Measurements from ENCODE around the gene CAV2.
A peak's percentile ranks its signal among the peaks of the same experiment; 100 is the strongest.

Gene CAV2

GRCh38 chr7:116525298-116525912 is 25.9 kb downstream of the CAV2 start:
- no peak for DNase-seq

DNA sequence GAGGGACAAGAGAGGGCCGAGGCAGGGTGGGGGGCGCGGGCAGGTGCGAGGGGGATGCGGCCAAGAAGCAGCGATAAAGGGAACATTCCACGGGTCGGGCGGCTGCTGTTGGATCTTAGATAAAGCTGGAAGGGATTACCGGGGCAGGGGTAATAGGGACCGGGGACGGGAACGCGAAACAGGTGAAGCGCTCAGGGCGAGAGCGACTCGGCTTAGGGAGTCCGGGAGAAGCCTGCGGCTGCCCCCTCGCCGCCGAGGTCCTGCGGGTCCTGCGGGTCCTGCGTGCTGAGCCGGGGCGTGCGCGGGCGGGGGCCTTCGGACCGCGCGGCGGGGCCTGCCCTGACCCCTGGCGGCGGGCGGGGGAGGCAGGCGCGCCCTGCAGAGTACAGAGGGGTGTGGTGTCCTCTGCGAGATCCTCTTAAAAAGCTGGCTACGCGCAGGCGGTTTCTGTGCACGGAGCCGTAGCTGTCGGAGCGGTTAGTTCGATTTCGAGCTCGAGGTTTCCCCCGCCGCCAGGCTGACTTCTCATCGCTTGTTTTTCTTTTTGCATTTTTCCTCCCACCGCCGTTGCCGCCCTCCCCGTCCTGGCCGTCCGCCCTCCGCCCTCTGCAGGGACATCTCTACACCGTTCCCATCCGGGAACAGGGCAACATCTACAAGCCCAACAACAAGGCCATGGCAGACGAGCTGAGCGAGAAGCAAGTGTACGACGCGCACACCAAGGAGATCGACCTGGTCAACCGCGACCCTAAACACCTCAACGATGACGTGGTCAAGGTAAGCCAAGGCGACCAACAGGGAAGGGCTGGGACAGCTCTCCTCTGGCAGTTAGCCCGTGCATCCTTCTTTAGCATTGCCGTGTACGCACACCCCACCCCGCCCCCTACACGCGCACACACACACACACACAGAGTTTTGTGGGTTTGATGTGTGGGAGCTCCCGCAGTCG is 26.6 kb downstream of the CAV2 start:
- peak; percentile 5 for DNase-seq

DNA sequence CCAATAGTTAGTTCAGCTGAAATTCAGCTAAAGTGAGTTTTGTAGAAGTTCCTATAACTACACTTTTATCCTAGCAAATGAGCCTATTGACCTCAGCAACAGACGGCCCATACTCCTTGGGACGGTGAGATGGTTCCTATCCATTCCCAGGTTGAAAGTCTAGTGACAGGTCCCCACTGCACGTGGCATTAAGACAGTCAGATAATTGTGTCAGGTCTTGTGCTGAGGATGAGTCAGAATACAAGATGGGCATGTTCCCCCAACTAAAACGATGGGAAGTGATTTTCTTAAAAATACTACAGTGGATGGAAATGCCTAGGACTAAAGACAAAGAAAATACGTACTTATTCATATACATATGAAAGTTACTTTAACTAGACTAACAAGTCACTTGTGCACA is 27.4 kb downstream of the CAV2 start:
- DNase-seq: no peak

GRCh38 chr7:116527521-116527920 is 28.0 kb downstream of the CAV2 start:
- no peak for DNase-seq

DNA sequence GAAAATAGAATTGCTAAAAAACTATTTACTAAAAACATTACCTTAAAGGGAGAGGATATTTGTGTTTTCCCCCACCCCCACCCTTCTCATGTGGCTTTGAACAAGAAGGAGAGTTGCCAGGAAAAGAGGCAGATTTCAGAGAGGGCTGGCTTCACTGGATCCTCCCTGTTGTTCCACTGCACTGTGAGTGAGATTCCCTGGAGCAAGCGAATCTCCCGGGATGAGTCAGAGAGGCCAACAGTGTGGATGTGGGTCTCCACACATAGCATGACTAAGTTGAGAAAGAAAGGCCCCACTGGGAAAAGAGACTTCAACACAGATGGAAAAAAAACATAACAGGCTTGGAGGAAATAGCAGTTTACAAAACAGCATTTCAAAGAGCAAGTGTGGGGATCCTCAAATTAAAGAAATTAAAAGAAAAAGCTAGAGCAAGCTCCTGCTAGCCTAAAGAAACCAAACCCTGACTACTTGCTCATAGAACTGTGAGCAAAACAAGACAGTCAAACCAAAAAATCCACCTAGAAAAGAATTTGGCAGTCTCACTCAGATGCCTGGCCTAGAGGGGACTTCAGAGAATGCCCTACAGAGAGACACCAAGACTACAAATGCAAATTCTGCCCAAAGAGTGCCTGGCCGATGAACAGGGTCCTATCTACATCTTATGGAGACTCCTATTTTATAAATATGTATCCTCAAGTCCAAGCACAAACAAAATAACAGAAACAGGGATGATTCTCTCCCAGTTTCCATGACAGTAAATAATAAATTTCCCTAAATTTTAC is 28.7 kb downstream of the CAV2 start:
- DNase-seq: no peak

GRCh38 chr7:116529250-116529649 is 29.7 kb downstream of the CAV2 start:
- no peak for DNase-seq

DNA sequence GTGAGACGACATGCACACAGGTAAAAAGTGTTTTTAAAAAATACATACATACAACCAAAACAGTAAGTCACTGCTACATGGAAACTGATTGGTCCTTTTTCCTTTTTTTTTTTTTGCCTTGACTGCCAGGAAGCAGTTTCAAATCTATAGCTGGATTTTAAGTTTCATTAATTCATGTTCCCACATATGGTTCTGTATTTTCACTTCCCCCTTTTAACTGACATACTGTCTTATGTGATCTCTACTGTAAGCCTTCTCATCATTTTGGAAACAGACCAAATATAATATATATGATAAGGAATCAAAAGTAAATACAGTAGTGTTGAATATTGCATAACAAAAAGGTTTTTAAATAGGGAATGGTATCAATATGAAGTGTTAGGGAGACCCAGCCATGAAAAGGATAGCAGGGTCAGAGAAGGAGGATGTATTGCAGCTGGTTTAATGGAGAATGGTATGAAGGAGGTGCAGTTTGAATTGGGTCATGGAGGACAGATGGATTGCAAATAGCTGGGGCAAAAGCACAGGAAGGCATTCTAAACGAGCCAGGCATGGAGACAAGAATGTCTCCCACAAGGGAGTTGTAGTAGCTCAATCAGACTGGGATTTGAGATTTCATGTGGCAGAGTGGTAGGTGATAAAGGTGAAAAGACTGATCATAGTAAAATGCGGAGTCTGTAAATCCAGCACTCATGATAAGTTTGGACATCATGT is 30.7 kb downstream of the CAV2 start:
- DNase-seq: no peak

GRCh38 chr7:116532102-116532688 is 32.7 kb downstream of the CAV2 start:
- no peak for DNase-seq

GRCh38 chr7:116534790-116535189 is 35.3 kb downstream of the CAV2 start:
- DNase-seq: no peak

- no peak for DNase-seq
Measured at GRCh38 chr7:116535416-116535815, 35.9 kb downstream of the CAV2 start.

DNA sequence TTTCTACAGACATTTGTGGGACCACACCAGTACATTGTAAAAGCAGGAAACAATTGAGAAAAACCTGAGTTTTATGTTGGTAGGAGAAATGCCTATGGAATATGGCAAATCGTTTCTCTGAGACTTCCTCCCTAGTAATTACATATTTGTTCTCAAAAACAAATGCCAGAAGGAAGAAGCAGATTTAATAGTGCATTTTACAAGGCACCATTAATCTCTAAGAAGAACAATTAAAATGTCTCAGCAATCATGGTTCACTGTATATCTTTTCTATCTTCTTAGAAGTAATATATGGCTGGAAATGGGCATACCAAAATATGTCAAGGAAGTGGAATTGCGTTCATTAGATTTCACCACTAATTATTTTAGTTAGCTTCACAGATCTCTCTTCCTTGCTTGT is 38.6 kb downstream of the CAV2 start:
- DNase-seq: no peak

DNA sequence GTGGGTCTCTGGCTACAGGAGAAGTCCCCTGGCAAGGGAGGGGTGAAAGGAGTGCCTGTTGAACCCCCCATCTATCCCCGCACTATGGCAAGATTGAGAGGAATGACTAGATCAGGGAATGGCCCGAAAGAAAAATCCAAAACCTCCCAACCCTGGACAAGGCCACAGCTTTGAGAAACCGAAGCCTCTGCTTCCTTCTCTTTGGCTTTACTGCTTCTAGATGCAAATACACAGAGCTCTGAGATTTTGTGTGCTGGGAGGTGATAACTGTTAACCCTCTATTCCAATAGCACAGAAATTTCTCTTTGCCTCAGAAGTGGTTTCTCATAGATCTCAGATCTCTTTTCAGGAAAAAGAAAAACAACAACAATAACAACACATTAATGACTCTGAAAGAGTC is 40.3 kb downstream of the CAV2 start:
- DNase-seq: no peak

- DNase-seq: no peak
Measured at GRCh38 chr7:116540743-116541142, 41.2 kb downstream of the CAV2 start.

GRCh38 chr7:116541951-116542350 is 42.4 kb downstream of the CAV2 start:
- DNase-seq: no peak

DNA sequence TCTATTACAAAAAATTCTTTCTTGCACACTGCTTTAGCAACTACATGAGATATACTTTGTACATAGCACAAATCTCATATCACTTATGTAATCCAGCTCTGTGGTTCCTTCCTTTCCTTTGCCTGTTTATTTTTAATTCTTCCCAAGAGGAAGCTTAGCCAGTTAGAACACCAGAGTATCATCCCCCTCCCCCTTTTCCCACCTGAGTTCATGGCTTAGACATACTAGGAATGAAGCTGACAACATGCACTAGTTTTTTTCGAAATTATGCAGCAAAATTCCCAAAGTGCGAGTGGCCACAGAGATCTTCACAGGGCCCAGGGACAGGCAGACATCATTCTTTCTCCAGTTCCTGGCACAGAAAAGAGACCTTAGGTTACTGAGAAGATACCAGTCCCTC is 43.1 kb downstream of the CAV2 start:
- no peak for DNase-seq

- no peak for DNase-seq
Measured at GRCh38 chr7:116543664-116544063, 44.1 kb downstream of the CAV2 start.

GRCh38 chr7:116544487-116544886 is 44.9 kb downstream of the CAV2 start:
- DNase-seq: no peak

DNA sequence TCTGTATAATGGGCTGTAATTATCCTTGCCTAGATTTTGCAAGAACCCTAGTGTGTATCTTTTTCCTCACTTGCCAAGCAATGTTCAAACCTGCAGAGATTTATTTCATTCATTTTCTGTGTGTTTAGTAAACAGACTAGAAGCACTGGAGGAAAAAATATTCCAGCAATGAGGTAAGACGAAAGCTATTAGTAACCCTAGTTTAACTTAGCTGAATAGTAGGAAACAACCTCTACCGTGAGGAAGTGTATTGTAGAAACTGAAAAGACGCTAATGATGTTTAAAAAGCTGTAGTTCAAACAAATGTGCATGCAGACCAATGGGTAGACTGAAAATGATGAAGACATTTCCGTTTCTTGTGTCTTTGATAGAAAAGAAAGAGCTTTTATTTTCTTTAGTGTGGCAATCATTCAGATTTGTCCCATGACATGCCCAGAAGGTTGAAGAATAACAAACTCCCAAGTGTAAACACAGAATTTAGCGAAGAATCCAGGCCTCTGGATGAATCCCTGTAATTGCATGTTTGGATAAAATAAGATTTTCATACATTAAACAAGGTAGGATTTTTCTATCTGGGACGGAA is 46.0 kb downstream of the CAV2 start:
- DNase-seq: no peak

DNA sequence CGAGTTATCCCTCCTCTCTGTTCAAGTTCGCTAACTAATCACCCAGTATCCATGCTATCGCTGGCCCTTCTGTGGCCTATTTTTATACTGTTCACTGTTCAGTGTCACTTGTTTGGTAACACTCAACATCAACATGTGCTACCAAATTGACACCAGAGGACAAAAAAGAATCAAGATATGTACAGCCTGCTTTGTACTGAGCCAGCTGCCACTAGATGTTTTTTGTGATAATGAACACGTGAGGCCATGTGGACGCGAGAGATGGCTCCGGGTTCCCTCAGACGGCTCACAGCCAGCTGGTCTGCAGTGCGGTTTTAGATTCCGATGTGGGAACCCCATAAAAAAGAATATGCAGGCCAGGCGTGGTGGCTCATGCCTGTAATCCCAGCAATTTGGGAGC is 46.5 kb downstream of the CAV2 start:
- no peak for DNase-seq

DNA sequence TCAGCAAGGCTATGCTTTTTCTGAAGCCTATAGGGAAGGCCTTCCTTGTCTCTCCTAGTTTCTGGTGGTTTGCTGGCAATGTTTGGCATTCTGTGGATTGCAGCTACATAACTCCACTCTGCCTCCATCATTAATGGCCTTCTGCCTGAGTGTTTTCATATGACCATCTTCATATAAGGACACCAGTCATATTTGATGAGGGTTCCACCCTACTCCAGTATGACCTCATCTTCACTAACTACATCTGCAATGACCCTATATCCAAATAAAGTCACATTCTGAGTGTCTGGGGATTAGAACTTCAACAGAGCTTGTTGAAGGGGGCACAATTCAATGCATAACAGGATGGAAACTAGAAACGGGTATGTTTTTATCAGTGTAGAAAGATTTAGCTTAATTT is 47.4 kb downstream of the CAV2 start:
- no peak for DNase-seq

DNA sequence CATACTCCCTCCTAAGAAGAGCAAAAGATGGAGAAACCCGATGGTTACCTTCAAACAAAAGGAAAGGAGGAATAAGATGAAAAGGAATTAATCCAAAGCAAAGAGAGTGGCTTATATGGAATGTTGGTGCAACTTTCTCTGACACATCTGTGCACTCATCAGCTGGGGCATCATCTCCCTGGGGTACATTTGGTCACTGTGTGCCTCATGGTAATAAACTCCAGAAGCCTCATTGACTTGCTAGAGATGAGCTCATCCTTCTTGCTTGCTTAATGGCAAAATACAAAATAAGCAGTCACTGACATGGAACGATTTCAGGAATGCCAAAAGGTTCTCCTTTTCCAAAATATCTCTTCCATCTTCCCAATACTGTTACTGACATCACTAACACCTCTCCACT is 47.8 kb downstream of the CAV2 start:
- no peak for DNase-seq

DNA sequence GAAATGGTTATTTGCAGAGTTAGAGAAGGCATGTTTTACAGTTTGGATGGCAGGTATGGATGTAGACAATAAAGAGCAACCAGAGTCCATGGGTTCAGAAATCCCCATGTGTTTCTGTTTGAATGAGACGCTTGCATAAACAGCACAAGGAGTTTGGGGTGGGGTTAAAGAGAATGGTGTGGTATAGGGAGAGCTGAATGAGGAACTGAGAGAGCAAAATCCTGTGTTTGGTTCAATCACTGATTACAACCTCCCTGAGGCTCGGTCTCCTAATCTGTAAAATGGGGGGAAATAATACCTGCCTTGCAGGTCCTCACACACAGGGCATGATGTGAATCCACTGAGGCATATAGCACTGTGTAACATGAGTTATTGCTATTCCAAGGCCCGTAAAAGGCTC is 49.0 kb downstream of the CAV2 start:
- no peak for DNase-seq
